Heart left ventricle (tissue), 16 donors: ENCODE data around the gene NUP214. TPM values are rescaled to one million over a fixed set of nuclear protein-coding genes. Genes with fewer than 3 reads are reported as not detected.

ENCODE experiments used
- ATAC-seq, 4 donors: fragments of 200-7000 bp; cut with Tn5 transposase; one replicate each; pipeline ENCODE4 v1.9.1; 2020 to 2022; ENCODE audit warnings: moderate library complexity in 4 of 4, mild to moderate bottlenecking in 3 of 4, moderate number of reproducible peaks in 1 of 4
- DNase-seq, 5 donors: peaks; one replicate each; pipeline ENCODE4 v3.0.0-alpha.2; 2020
- H3K27ac ChIP-seq, 12 donors: fragments of 200-600 bp; sonication (generic) in 4 of 12; one replicate each; pipeline versions ENCODE4 v1.5.0 to v1.8.0; 2016 to 2022; ENCODE audit warnings: mild to moderate bottlenecking in 2 of 12
- H3K27me3 ChIP-seq, 9 donors: fragments of 200-600 bp; sonication (generic) in 2 of 9; one replicate each; pipeline versions ENCODE4 v1.5.1 to v1.8.0; 2016 to 2022; ENCODE audit warnings: mild to moderate bottlenecking in 3 of 9
- H3K36me3 ChIP-seq, 9 donors: fragments of 200-600 bp; sonication (generic) in 2 of 9; one replicate each; pipeline versions ENCODE4 v1.5.0 to v1.8.0; 2018 to 2022; ENCODE audit warnings: mild to moderate bottlenecking in 2 of 9
- H3K4me1 ChIP-seq, 12 donors: fragments of 200-600 bp; sonication (generic) in 4 of 12; one replicate each; pipeline versions ENCODE4 v1.5.0 to v1.8.0; 2016 to 2022; ENCODE audit warnings: mild to moderate bottlenecking in 3 of 12
- H3K4me3 ChIP-seq, 12 donors: fragments of 200-600 bp; sonication (generic) in 4 of 12; one replicate each; pipeline versions ENCODE4 v1.5.0 to v1.8.0; 2017 to 2022; ENCODE audit warnings: mild to moderate bottlenecking in 9 of 12, moderate library complexity in 4 of 12
- H3K9me3 ChIP-seq, 12 donors: fragments of 200-600 bp; sonication (generic) in 4 of 12; one replicate each; pipeline versions ENCODE4 v1.5.0 to v1.8.0; 2016 to 2022; ENCODE audit warnings: mild to moderate bottlenecking in 1 of 12
- CTCF ChIP-seq, 12 donors: fragments of 200-600 bp; sonication (generic) in 4 of 12; IDR thresholded peaks; one replicate each; pipeline versions ENCODE4 v1.5.0 to v1.8.0; 2018 to 2022; ENCODE audit warnings: antibody characterized with exemption in 12 of 12, mild to moderate bottlenecking in 5 of 12
- POLR2A ChIP-seq, 2 donors: fragments of 450-650 bp; IDR thresholded peaks; one replicate each; pipeline ENCODE4 v1.6.1; 2017; ENCODE audit warnings: antibody characterized with exemption in 2 of 2, mild to moderate bottlenecking in 2 of 2, moderate library complexity in 2 of 2
- WGBS, 4 donors: extraction: QIAGEN DNeasy Blood & Tissue Kit in 2 of 4; methylation state at CpG; one replicate each; pipeline versions ENCODE4 v1.1.5 to v1.1.7; 2013 to 2018; 5-methylcytosine and 5-hydroxymethylcytosine counted together
- intact Hi-C, 10 donors: fragments of 100-400 bp; cut with DNase I; formaldehyde crosslinking; loops; one replicate each; pipeline versions ENCODE4 v1.11.1 to v1.14.2; 2022
- polyA plus RNA-seq, 2 donors: library from polyadenylated mRNA; stranded (reverse); fragments of 200-250 nt; gene quantifications; one replicate each; pipeline ENCODE4 v1.2.3, GENCODE V29; 2013
- total RNA-seq, 9 donors: library from RNA; depleted of rRNA in 2 of 9; stranded (reverse); fragments of >200 nt in 2 of 9; fragmentation: NEBNext Ultra II Directional in 3 of 9; extraction: Animal tissue kit (Norgen Biotek cat#: 25700) in 3 of 9; gene quantifications; one replicate each; pipeline versions ENCODE4 v1.1.0 to v1.2.4, GENCODE V29; 2016 to 2023
- donor health status: ischemic (EF 13 %, LVEDD 7.1; RV severe dilation, severe dysfunction).
- donor health status: healthy with polysubstance abuse.
- donor health status: DM: no; HTN: yes; CAD: no.
- donor health status: DM: no; HTN: no; CAD: no.
- donor health status: ischemic (EF 25% LVEDD 6.9; RV normal size, moderate dysfunction).
- donor health status: ischemic (EF 25% LVEDD 5.7; RV mildly dilated, moderate dysfunction).
- donor health status: healthy.
- donor health status: DM: yes; HTN: yes; CAD: no.
- donor health status: ischemic (EF 35%, LVEDD 5.7; RV mildly dilated, moderate dysfunction).
- donor health status: nonischemic (EF 11% LVEDD 7.7; RV severe dilation, severe dysfunction).
- donor health status: DM: yes; HTN: yes; CAD: no.
- donor health status: PGD.
- donor health status: ischemic (EF 29% LVEDD 5.4; RV normal size, mild dysfunction).
- donor health status: nonischemic (EF 23%, LVEDD 6.1; RV moderate dilation, normal function).

Gene NUP214
- total and polyA plus RNA-seq, 11 donors = 13.7 to 45.1 (median 23.6) TPM

GRCh38 chr9:131117121-131117761 is 8.1 kb upstream of the NUP214 start:
- WGBS, 4 donors = 51 to 62% (median 57%) methylated on average over 12 to 13 of the region's 13 CpGs
- Histone ChIP-seq H3K36me3 (peaks cover 0 to 51% (median 18%) of the 10 kb centered on the region in 9 donors), H3K4me3 (no peak overlapping the region), H3K9me3 (no peaks in the 10 kb centered on the region), H3K4me1 (peaks cover 0 to 31% (median 8%) of the 10 kb centered on the region in 12 donors), H3K27me3 (no peaks in the 10 kb centered on the region), H3K27ac (peak overlapping the region; percentile 57 to 89 (median 76))
- TF ChIP-seq CTCF (IDR thresholded peaks at IDR 0.05) (no peak), POLR2A (IDR thresholded peaks at IDR 0.05) (no peak)
- ATAC-seq (peak; percentile 22 to 62 (median 44)), DNase-seq (no peak)
- intact Hi-C loops = no loop called here

GRCh38 chr9:131117762-131118145 is 7.6 kb upstream of the NUP214 start:
- TF ChIP-seq CTCF (IDR thresholded peaks at IDR 0.05) = no peak
- no peak for TF ChIP-seq POLR2A (IDR thresholded peaks at IDR 0.05)
- Histone ChIP-seq H3K4me3 (no peak overlapping the region), H3K27ac (peak overlapping the region; percentile 57 to 89 (median 76)), H3K27me3 (no peaks in the 10 kb centered on the region), H3K9me3 (no peaks in the 10 kb centered on the region), H3K4me1 (peaks cover 0 to 28% (median 8%) of the 10 kb centered on the region in 12 donors), H3K36me3 (peaks cover 0 to 49% (median 18%) of the 10 kb centered on the region in 9 donors)
- intact Hi-C loops = no loop called here
- DNase-seq (no peak), ATAC-seq (no peak)
- 61 to 77% (median 66%) methylated on average over 4 of the region's 4 CpGs for WGBS, 4 donors

- 81 to 95% (median 86%) methylated on average over 8 of the region's 8 CpGs for WGBS, 4 donors
- Histone ChIP-seq H3K9me3 (no peaks in the 10 kb centered on the region), H3K36me3 (peaks cover 0 to 47% (median 18%) of the 10 kb centered on the region in 9 donors), H3K4me1 (peaks cover 0 to 29% (median 9%) of the 10 kb centered on the region in 12 donors), H3K4me3 (no peak overlapping the region), H3K27ac (no peak overlapping the region), H3K27me3 (no peaks in the 10 kb centered on the region)
- intact Hi-C loops = no loop called here
- DNase-seq = no peak
- ATAC-seq = no peak
- TF ChIP-seq CTCF (IDR thresholded peaks at IDR 0.05) = no peak
- no peak for TF ChIP-seq POLR2A (IDR thresholded peaks at IDR 0.05)
Observed at GRCh38 chr9:131119600-131119999, 5.8 kb upstream of the NUP214 start.

- peaks cover 0 to 33% (median 11%) of the 10 kb centered on the region in 12 donors for H3K4me1 ChIP-seq
- no peaks in the 10 kb centered on the region for H3K27me3 ChIP-seq
- DNase-seq = no peak
- ATAC-seq = no peak
- H3K36me3 ChIP-seq = peaks cover 0 to 43% (median 18%) of the 10 kb centered on the region in 9 donors
- WGBS, 4 donors = 90 to 99% (median 94%) methylated on average over 7 of the region's 7 CpGs
- no peak overlapping the region for H3K4me3 ChIP-seq
- H3K9me3 ChIP-seq = no peaks in the 10 kb centered on the region
- H3K27ac ChIP-seq = no peak overlapping the region
- intact Hi-C loops = loop anchor here in 2 of 10 donors (5.0 to 10.0 kb wide), 2 partner anchors 53 to 66 kb away; no protein-coding TSS in a partner anchor
- TF ChIP-seq CTCF (IDR thresholded peaks at IDR 0.05) (no peak), POLR2A (IDR thresholded peaks at IDR 0.05) (no peak)
Observed at GRCh38 chr9:131120620-131121228, 4.7 kb upstream of the NUP214 start.
